ENCODE results near the gene BSND.

BSND gene

GRCh38 chr1:54976747-54977146 is 22.0 kb upstream of the BSND start:
- no peak for DNase-seq (ENCODE audit: low spot score)

DNA sequence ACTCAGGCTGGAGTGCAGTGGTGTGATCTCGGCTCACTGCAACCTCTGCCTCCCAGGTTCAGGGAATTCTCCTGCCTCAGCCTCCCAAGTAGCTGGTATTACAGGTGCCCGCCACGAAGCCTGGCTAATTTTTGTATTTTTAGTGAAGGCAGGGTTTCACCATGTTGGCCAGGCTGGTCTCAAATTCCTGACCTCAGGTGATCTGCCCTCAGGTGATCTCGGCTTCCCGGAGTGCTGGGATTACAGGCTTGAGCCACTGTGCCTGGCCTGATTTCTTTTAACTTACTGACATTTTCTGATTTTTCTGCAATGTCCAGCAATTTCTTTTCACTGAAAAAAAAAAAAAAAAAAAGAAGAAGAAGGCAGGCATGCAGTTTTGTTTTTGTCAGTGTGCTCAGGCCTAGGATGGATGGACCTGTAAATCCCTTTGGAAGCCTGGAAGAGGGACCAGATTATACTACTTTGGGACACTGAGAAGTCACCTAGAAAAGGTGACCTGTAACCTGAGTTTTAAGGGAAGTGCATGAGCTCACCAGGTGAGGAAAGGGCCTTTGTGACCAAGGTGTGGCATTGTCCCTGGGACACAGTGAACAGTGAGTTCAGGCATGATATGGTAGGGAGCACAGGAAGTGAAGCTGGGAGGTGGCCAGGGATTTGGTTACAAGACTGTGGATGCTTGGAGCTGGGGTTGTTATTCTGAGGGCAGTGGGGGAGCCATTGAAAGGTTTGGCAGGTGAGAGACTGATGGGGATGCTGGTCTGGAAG is 21.0 kb upstream of the BSND start:
- no peak for DNase-seq (ENCODE audit: low spot score)

GRCh38 chr1:54978528-54979326 is 20.0 kb upstream of the BSND start:
- DNase-seq (ENCODE audit: low spot score) = no peak

GRCh38 chr1:54979327-54979891 is 19.3 kb upstream of the BSND start:
- no peak for DNase-seq (ENCODE audit: low spot score)

GRCh38 chr1:54980046-54980527 is 18.6 kb upstream of the BSND start:
- no peak for DNase-seq (ENCODE audit: low spot score)

DNA sequence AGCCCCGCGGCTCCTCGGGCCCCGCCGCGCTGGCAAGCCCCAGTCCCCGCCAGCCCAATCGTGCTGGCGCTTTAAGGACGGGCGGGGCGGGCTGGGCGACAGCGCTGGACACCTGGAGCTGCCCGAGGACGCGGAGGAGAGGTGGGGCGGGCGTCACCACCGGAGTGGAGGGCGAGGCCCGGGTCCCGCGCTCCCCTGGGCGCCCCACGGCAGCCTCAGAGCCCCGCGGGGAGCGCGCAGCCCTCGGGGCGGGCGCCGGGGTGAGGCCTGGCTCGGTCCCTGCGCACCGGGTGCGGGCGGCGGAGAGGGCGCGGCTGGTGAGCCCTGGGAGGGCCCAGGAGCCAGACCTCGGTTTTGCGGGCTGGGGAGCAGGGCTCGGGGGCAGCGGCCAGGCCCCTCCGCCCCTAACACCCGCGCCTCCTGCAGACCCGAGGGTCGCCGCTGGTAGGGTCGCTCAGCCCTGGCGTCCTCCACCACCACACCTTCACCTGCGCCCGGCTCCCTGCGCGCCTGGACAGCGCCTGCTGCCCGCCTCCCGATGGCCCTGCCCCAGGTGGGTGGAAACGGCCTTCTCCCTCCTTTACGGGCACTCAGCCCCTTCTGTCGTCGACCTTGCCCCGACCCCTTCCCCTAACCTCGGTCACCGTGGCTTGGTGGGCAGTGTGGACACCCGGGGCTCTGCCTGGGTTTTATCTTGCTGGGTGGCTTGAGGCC is 18.0 kb upstream of the BSND start, which contains the start of gene TMEM61:
Gene TMEM61, plus strand, starts transcription at position 101 of the 714 bp plus-strand sequence. Its CDS starts 438 bp downstream, at position 539.
- no peak for DNase-seq (ENCODE audit: low spot score)

DNA sequence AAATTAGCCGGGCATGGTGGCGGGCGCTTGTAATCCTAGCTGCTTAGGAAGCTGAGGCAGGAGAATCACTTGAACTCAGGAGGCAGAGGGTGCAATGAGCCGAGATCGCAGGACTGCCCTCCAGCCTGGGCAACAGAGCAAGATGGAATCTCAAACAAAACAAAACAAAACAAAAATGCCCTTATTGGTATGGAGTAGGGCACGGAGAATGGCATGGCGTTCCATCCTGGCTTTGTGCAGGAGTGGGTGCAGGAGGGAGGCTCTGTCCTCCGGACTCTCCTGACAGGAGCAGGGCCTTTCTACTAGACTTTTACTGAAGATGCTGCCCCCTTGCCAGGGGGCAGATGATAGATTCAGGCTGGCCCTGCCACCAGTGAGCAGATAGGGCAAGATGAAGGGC is 17.3 kb upstream of the BSND start:
- no peak for DNase-seq (ENCODE audit: low spot score)

- DNase-seq (ENCODE audit: low spot score) = no peak
Observed at GRCh38 chr1:54982739-54983138, 16.0 kb upstream of the BSND start.

DNA sequence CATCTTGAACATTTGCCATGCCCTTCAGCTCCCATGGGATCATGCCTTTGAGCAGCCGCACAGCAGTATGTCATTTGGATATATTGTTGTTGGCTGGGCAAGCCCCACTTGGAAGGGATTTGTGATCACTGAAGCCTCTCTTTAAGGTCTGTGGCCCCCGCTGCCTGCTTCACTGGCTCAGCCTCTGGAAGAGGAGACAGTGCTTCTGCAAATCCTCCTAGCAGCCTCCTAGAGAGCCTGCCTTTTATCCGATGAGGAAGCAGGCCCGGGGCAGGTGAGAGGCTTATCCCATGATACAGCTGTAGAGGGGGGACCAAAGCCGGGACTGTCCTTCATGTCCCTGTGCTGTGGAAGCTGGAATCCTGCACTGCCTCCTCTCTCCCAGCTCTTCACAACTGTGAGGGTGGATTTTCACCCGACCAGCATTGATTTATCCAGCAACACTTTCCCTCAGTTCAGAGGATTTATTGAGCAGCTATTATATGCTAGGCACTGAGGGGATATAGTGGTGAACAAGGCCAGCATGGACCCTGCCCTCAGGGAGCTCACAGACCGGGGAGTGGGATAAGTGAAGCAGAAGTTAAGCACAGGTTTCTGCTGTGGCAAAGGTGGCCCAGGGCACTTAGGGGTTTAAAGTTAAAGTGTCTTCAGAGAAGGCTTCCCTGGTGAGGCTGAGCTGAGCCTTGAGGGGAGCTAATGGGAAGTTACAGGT is 14.4 kb upstream of the BSND start:
- DNase-seq (ENCODE audit: low spot score) = no peak

DNA sequence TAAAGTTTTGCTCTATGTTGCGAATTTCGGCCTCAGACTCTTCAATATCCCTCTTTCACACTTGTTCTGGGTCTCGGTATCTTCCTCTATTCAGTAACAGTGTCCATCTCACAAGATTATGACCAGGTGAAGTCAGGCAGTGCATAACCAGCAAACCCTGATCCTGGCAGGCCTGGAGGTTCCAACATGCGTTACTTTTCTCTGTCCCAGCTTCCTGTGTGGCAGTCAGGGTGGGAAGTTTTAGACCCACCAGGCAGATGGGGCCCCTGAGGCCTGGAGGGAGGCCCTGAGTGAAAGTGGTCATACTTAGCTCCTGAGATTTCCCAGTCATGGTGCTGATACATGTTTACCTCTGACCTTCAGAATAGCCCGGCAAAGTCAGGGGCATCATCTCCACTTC is 13.2 kb upstream of the BSND start:
- no peak for DNase-seq (ENCODE audit: low spot score)

GRCh38 chr1:54986025-54986424 is 12.7 kb upstream of the BSND start:
- no peak for DNase-seq (ENCODE audit: low spot score)

DNA sequence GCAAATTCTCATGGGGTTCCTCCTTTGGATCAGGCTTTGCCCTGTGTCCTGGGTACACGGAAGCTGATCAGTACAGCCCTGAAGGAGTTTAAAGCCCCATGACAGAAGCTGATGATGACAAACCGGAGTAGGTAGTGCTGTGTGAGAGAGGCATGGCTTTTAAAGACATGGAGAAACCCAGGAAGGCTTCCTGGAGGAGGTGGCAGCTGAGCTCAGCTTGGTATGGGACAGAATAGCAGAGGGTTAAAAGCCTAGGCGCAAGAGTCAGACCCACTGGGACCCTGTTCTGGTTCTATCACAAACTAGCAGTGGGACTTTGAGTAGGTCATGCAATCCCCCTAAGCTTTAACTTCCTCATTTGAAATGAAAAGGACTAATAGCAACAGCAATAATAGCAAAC is 12.2 kb upstream of the BSND start:
- no peak for DNase-seq (ENCODE audit: low spot score)

DNA sequence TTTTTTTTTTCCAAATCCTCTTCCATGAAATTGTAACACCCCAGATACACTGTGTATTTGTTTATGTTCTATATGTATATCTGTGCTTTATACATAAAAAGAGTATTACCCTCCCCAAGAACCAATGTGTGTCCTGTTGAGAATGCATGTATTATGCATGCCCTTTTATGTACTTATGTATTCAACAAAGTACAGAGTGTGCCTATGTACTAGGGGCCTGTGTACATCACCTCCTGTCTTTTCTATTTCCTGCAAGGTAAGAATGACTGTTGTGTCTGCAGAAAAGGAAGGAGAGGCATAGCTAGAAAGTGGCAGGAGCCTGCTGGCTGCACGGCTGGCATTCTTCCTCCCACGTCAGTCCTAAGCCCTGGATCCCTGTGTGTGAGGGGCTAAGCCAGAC is 11.3 kb upstream of the BSND start:
- no peak for DNase-seq (ENCODE audit: low spot score)

DNA sequence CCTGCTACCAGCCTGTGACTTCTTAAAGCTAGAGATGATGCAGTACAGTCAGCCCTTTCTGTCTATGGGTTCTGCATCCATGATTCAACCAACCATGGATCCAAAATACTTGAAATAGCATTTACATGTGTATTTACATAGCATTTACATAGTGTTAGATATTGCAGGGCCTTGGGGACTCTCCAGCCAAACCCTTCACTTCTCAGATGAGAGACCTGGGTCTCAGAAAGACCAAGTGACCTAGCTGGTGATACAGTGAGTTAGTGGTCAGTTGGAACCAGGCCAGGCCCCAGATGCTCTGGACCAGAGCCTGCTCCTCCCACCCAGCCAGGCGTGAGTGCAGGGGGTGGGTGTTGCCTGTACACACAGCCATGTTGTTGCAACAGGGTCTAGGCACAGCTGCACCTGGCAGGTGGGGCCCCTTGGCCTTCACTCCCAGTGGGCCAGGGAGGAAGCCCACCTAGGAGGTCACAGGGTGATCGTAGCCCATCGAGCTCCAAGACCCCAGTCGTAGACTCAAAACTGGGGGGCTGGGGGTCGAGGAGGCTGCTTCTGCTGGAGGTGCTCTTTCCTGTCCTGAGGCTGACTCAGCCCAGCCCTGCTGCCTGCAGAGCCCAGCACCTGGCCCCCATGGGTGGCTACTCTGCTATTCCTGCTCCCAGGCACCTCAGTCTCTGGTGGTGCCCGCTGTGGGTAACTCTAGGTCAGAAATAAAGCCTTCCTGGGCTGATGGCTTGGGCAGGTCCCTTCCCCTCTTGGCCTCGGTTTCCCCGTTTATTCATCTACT is 10.6 kb upstream of the BSND start:
- no peak for DNase-seq (ENCODE audit: low spot score)

DNA sequence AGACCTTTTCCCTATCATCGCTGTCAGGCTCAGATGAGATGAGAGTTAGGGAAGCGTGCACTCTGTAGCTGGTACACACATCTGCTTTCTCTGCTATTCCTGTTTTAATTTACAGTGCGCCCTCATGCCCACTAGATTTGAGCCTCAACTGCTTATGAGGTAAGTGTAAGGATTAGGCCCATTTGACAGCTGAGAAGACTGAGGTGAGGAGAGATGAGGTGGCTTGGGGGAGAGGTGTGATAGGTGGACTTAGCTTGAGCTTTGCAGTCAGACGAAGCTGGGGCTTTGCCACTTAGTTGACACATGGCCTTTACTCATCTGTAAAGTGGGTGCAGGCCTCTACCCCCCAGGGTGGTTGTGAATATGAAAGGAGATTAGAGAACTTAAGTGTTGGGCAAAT is 9.8 kb upstream of the BSND start:
- no peak for DNase-seq (ENCODE audit: low spot score)

DNA sequence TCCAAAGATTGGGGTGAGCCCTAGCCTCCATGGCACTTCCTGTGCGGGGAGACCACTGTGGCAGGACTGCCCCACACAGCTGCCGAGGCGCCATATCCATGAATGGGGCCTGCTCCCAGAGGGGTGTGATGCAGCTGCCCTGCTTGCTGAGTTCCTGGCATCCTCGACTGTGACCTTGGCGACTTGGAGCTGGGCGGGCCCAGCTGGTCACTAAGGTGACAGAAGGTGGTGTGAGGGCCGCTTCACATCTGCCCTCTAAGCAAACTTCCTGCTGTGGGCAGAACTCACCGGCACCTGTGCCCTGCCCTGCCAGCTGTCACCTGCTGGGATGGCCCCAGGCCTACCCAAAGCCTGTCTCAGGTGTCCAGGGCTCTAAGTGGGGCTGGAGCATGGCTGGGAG is 9.3 kb upstream of the BSND start:
- no peak for DNase-seq (ENCODE audit: low spot score)

GRCh38 chr1:54989968-54990810 is 8.5 kb upstream of the BSND start:
- DNase-seq (ENCODE audit: low spot score) = no peak

GRCh38 chr1:54990916-54991315 is 7.8 kb upstream of the BSND start:
- DNase-seq (ENCODE audit: low spot score) = no peak

- no peak for DNase-seq (ENCODE audit: low spot score)
Observed at GRCh38 chr1:54991939-54992338, 6.8 kb upstream of the BSND start.

GRCh38 chr1:54993140-54993539 is 5.6 kb upstream of the BSND start:
- no peak for DNase-seq (ENCODE audit: low spot score)
